Epidermal melanocyte (primary cell): ENCODE results near the gene CMIP.
A peak's percentile ranks its signal among the peaks of the same experiment; 100 is the strongest.
"Not testable (repeated sequence)": the region's sequence is repeated elsewhere in the genome, so short reads cannot be mapped to it uniquely, and the experiment has no call there.

Source experiments
- DNase-seq: peaks from one replicate; pipeline ENCODE4 v3.0.0; 2011; ENCODE audit warnings: low spot score; ENCODE audit not compliant: insufficient read length

The CMIP gene

GRCh38 chr16:81565321-81566028 is 120.9 kb downstream of the CMIP start:
- DNase-seq = no peak

GRCh38 chr16:81566086-81567007 is 121.7 kb downstream of the CMIP start:
- no peak for DNase-seq

GRCh38 chr16:81567087-81567486 is 122.5 kb downstream of the CMIP start:
- no peak for DNase-seq

GRCh38 chr16:81567987-81568748 is 123.6 kb downstream of the CMIP start:
- DNase-seq = peak; percentile 75

- DNase-seq = no peak
Measured at GRCh38 chr16:81568749-81569087, 124.1 kb downstream of the CMIP start.

GRCh38 chr16:81569361-81570034 is 124.9 kb downstream of the CMIP start:
- no peak for DNase-seq

GRCh38 chr16:81570151-81570846 is 125.7 kb downstream of the CMIP start:
- DNase-seq = no peak

- DNase-seq = no peak
Measured at GRCh38 chr16:81571175-81571574, 126.6 kb downstream of the CMIP start.

GRCh38 chr16:81571592-81572385 is 127.2 kb downstream of the CMIP start:
- DNase-seq = no peak

GRCh38 chr16:81572386-81573144 is 128.0 kb downstream of the CMIP start:
- DNase-seq = no peak

- no peak for DNase-seq
Measured at GRCh38 chr16:81573533-81574020, 129.0 kb downstream of the CMIP start.

GRCh38 chr16:81574168-81574567 is 129.6 kb downstream of the CMIP start:
- no peak for DNase-seq

- DNase-seq = no peak
Measured at GRCh38 chr16:81575307-81575706, 130.7 kb downstream of the CMIP start.

- DNase-seq = no peak
Measured at GRCh38 chr16:81575834-81576233, 131.2 kb downstream of the CMIP start.

GRCh38 chr16:81576696-81577095 is 132.1 kb downstream of the CMIP start:
- DNase-seq = no peak

GRCh38 chr16:81577272-81577671 is 132.7 kb downstream of the CMIP start:
- not testable (repeated sequence) for DNase-seq

- DNase-seq = no peak
Measured at GRCh38 chr16:81578076-81578475, 133.5 kb downstream of the CMIP start.

- DNase-seq = no peak
Measured at GRCh38 chr16:81578636-81579413, 134.2 kb downstream of the CMIP start.
